HepG2 (cell line): Measurements from ENCODE around the gene ITGB5. TPM values are rescaled to one million over a fixed set of nuclear protein-coding genes. Genes with fewer than 3 reads are reported as not detected.

ENCODE experiments used
- EED ChIP-seq: sonication (generic); formaldehyde crosslinking; IDR thresholded peaks from 2 replicates; pipeline ENCODE4 v1.5.0; 2020; ENCODE audit warnings: mild to moderate bottlenecking, missing genetic modification reagents
- ELF1 ChIP-seq: sonication (generic); formaldehyde crosslinking; IDR thresholded peaks from 2 replicates; pipeline ENCODE4 v1.4.0; 2020; ENCODE audit warnings: missing genetic modification reagents
- FOXM1 ChIP-seq: sonication (generic); formaldehyde crosslinking; IDR thresholded peaks from 2 replicates; pipeline ENCODE4 v1.5.0; 2020; ENCODE audit warnings: missing genetic modification reagents
- MAFK ChIP-seq, 2 experiments: IDR thresholded peaks in 1 of 2; conservative IDR thresholded peaks in 1 of 2; 2 replicates each; pipeline ENCODE4 v1.6.1; 2011; ENCODE audit warnings: improper control_type of control experiment in 2 of 2, low read length in 2 of 2
- NFKBIZ ChIP-seq: IDR thresholded peaks from 2 replicates; pipeline ENCODE4 v1.6.1; 2018; ENCODE audit warnings: missing genetic modification reagents, missing compliant biosample characterization
- PHF8 ChIP-seq: sonication (generic); formaldehyde crosslinking; IDR thresholded peaks from 2 replicates; pipeline ENCODE4 v1.5.0; 2020; ENCODE audit warnings: missing genetic modification reagents
- SMAD9 ChIP-seq: sonication (generic); formaldehyde crosslinking; IDR thresholded peaks from 2 replicates; pipeline ENCODE4 v1.5.1; 2020; ENCODE audit warnings: mild to moderate bottlenecking, missing genetic modification reagents
- SP1 ChIP-seq, 2 experiments: fragments of 450-650 bp in 1 of 2; sonication (generic) in 1 of 2; formaldehyde crosslinking in 1 of 2; IDR thresholded peaks; 2 replicates each; pipeline versions ENCODE4 v1.4.0 to v1.6.1; 2016 to 2020; ENCODE audit warnings: missing genetic modification reagents in 1 of 2
- SUZ12 ChIP-seq: fragments of 150-350 bp; IDR thresholded peaks from 2 replicates; pipeline ENCODE4 v1.6.1; 2014; ENCODE audit warnings: low read depth, low read length
- ZNF142 ChIP-seq: sonication (generic); formaldehyde crosslinking; IDR thresholded peaks from 2 replicates; pipeline ENCODE4 v1.4.0; 2020; ENCODE audit warnings: missing genetic modification reagents
- ZNF225 ChIP-seq: sonication (generic); formaldehyde crosslinking; IDR thresholded peaks from 2 replicates; pipeline ENCODE4 v1.4.0; 2020; ENCODE audit warnings: mild to moderate bottlenecking, missing genetic modification reagents
- ZNF317 ChIP-seq: sonication (generic); formaldehyde crosslinking; IDR thresholded peaks from 2 replicates; pipeline ENCODE4 v1.5.0; 2020; ENCODE audit warnings: mild to moderate bottlenecking, missing genetic modification reagents
- ZNF335 ChIP-seq: sonication (generic); formaldehyde crosslinking; IDR thresholded peaks from 2 replicates; pipeline ENCODE4 v1.4.0; 2020; ENCODE audit warnings: missing genetic modification reagents
- ZNF354B ChIP-seq: sonication (generic); formaldehyde crosslinking; IDR thresholded peaks from 2 replicates; pipeline ENCODE4 v1.8.0; 2022; ENCODE audit warnings: mild to moderate bottlenecking, missing genetic modification reagents
- ZNF878 ChIP-seq: sonication (generic); formaldehyde crosslinking; IDR thresholded peaks from 2 replicates; pipeline ENCODE4 v1.8.1; 2023; ENCODE audit warnings: mild to moderate bottlenecking, missing genetic modification reagents, moderate library complexity
- polyA plus RNA-seq, 8 experiments: library from polyadenylated mRNA; depleted of rRNA in 3 of 8; stranded (reverse) in 7 of 8; unstranded in 1 of 8; fragments of >200 nt; fragmentation: Illumina TruSeq in 4 of 8; extraction: Trizol in 4 of 8; gene quantifications; 2 replicates each; pipeline versions ENCODE4 v1.2.1 to v1.2.3, GENCODE V29; 2011 to 2016; ENCODE audit warnings: low read depth in 4 of 8, missing spikeins in 1 of 8, mixed read lengths in 1 of 8; ENCODE audit not compliant: insufficient read depth in 1 of 8
- total RNA-seq, 5 experiments: library from RNA; depleted of rRNA; stranded (reverse); fragments of >200 nt; fragmentation: Illumina TruSeq; extraction: Trizol; gene quantifications; 2 replicates each; pipeline ENCODE4 v1.2.3, GENCODE V29; 2016; ENCODE audit warnings: low read depth in 1 of 5
- TF ChIP-seq, protein P1 (sequence below): sonication (generic); formaldehyde crosslinking; IDR thresholded peaks from 2 replicates; pipeline ENCODE4 v1.8.1; 2022; ENCODE audit warnings: low read depth, mild to moderate bottlenecking, missing genetic modification reagents
- TF ChIP-seq, protein P2 (sequence below), 2 experiments: sonication (generic) in 1 of 2; formaldehyde crosslinking in 1 of 2; IDR thresholded peaks; 2 replicates each; pipeline versions ENCODE4 v1.5.1 to v1.6.1; 2011 to 2020; ENCODE audit warnings: borderline replicate concordance in 1 of 2, low read depth in 1 of 2, low read length in 1 of 2, mild to moderate bottlenecking in 1 of 2, missing genetic modification reagents in 1 of 2, moderate library complexity in 1 of 2

The ITGB5 gene
- total and polyA plus RNA-seq, 2 of the 13 experiments (the other 11 are each of a cell fraction or from before 2014, with no cell fraction given), result 74.1 to 343 TPM

DNA sequence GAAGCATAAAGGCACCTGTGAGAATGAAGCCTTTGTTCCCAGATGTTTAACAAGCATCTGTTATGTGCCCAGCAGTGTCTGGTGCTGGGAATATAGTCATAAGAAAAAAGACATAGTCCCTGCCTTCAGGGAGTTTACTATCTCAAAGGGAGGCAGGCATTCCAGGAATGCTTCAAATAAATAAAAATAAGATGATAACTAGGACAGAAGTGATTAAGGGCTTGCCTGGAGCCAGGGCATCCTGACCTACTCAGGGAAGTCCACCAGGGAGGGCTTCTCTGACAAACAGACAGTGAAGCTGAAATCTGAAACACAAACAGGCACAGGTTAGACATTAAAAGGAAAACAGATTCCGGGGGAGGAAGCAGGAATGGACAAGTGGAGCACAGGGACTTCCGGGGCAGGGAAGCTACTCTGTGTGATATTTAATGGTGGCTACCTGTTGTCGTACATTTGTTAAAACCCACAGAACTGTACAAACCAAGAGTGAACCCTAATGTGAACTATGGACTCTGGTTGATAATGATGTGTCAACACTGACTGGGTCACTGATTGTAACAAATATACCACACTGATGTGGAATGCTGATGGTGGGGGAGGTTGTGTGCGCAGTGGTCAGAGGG is 53.3 kb downstream of the ITGB5 start (continued):
- no peak for TF ChIP-seq SMAD9 (CRISPR knock-in tag)
- TF ChIP-seq ZNF317 (CRISPR knock-in tag), result peak; percentile 59; the same call in 1 of the 2 replicates
- TF ChIP-seq NFKBIZ (CRISPR knock-in tag), result peak; percentile 69; the same call in 1 of the 2 replicates
- peak; percentile 28 to 34; a peak in 2 of 4 replicates for TF ChIP-seq MAFK (conservative IDR thresholded peaks at IDR 0.05 in 1 of 2, IDR thresholded peaks at IDR 0.05 in 1 of 2; ENCODE audit: low read length in 2 of 2)
- no peak for TF ChIP-seq SUZ12
- no peak for TF ChIP-seq ZNF878 (CRISPR knock-in tag)
- TF ChIP-seq PHF8 (CRISPR knock-in tag), result no peak
- no peak for TF ChIP-seq FOXM1 (CRISPR knock-in tag)
- peak; percentile 86 for TF ChIP-seq ELF1 (CRISPR knock-in tag)
- no peak for TF ChIP-seq SP1 (IDR thresholded peaks at IDR 0.05)
- no peak for TF ChIP-seq SP1 (CRISPR knock-in tag; IDR thresholded peaks at IDR 0.05)
- TF ChIP-seq ZNF354B (CRISPR knock-in tag), result no peak
- peak; percentile 72; the same call in 1 of the 2 replicates for TF ChIP-seq ZNF335 (CRISPR knock-in tag)
- no peak for TF ChIP-seq ZNF142 (CRISPR knock-in tag)
- TF ChIP-seq EED (CRISPR knock-in tag), result no peak
- TF ChIP-seq ZNF225, result no peak
- TF ChIP-seq, protein P1, sequence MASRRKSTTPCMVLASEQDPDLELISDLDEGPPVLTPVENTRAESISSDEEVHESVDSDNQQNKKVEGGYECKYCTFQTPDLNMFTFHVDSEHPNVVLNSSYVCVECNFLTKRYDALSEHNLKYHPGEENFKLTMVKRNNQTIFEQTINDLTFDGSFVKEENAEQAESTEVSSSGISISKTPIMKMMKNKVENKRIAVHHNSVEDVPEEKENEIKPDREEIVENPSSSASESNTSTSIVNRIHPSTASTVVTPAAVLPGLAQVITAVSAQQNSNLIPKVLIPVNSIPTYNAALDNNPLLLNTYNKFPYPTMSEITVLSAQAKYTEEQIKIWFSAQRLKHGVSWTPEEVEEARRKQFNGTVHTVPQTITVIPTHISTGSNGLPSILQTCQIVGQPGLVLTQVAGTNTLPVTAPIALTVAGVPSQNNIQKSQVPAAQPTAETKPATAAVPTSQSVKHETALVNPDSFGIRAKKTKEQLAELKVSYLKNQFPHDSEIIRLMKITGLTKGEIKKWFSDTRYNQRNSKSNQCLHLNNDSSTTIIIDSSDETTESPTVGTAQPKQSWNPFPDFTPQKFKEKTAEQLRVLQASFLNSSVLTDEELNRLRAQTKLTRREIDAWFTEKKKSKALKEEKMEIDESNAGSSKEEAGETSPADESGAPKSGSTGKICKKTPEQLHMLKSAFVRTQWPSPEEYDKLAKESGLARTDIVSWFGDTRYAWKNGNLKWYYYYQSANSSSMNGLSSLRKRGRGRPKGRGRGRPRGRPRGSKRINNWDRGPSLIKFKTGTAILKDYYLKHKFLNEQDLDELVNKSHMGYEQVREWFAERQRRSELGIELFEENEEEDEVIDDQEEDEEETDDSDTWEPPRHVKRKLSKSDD, result no peak
- TF ChIP-seq, protein P2, sequence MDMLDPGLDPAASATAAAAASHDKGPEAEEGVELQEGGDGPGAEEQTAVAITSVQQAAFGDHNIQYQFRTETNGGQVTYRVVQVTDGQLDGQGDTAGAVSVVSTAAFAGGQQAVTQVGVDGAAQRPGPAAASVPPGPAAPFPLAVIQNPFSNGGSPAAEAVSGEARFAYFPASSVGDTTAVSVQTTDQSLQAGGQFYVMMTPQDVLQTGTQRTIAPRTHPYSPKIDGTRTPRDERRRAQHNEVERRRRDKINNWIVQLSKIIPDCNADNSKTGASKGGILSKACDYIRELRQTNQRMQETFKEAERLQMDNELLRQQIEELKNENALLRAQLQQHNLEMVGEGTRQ (IDR thresholded peaks at IDR 0.05; ENCODE audit: low read depth, low read length), result 0 out of 2 replicates have a peak, but pooled peaks have one; percentile 5
- TF ChIP-seq, protein P2 (CRISPR knock-in tag; IDR thresholded peaks at IDR 0.05; ENCODE audit: borderline replicate concordance), result no peak
